Stimulated activated CD8-positive, alpha-beta memory T cell treated with anti-CD3 and anti-CD28 coated beads, Interleukin-4, amount 100 ng/mL, for 48 hours (primary cell): Measurements from ENCODE around the gene ZIC3.
"Not testable (repeated sequence)": the region's sequence is repeated elsewhere in the genome, so short reads cannot be mapped to it uniquely, and the experiment has no call there.

Source experiments
- DNase-seq: peaks from one replicate; pipeline ENCODE4 v3.0.0-alpha.2; 2020

ZIC3 gene

GRCh38 chrX:137565921-137566745 lies at the start of gene ZIC3:
TSS of gene ZIC3 (plus strand) at chrX:137566127. CDS start at chrX:137566692, 565 bp downstream.
- peak; percentile 37 for DNase-seq

GRCh38 chrX:137519459-137519858 lies 46.5 kb upstream of the ZIC3 start:
- no peak for DNase-seq

- DNase-seq: no peak
These were observed 19.9 kb upstream of the ZIC3 start for GRCh38 chrX:137545711-137546651.

GRCh38 chrX:137547291-137547690 lies 18.6 kb upstream of the ZIC3 start:
- DNase-seq: no peak

GRCh38 chrX:137548261-137548660 lies 17.7 kb upstream of the ZIC3 start:
- DNase-seq: no peak

GRCh38 chrX:137549073-137549472 lies 16.9 kb upstream of the ZIC3 start:
- no peak for DNase-seq

GRCh38 chrX:137549851-137550664 lies 15.9 kb upstream of the ZIC3 start:
- no peak for DNase-seq

- no peak for DNase-seq
These were observed 15.2 kb upstream of the ZIC3 start for GRCh38 chrX:137550665-137551261.

- not testable (repeated sequence) for DNase-seq
These were observed 13.8 kb upstream of the ZIC3 start for GRCh38 chrX:137552098-137552497.

GRCh38 chrX:137562096-137562495 lies 3.8 kb upstream of the ZIC3 start:
- DNase-seq: no peak

- no peak for DNase-seq
These were observed 2.0 kb upstream of the ZIC3 start for GRCh38 chrX:137563681-137564651.

GRCh38 chrX:137565318-137565904 lies 516 bp upstream of the ZIC3 start:
- no peak for DNase-seq

- DNase-seq: no peak
These were observed 1.1 kb downstream of the ZIC3 start for GRCh38 chrX:137566746-137567679.

GRCh38 chrX:137567682-137568232 lies 1.8 kb downstream of the ZIC3 start:
- DNase-seq: no peak

- DNase-seq: no peak
These were observed 3.0 kb downstream of the ZIC3 start for GRCh38 chrX:137568741-137569469.

GRCh38 chrX:137569470-137569891 lies 3.6 kb downstream of the ZIC3 start:
- no peak for DNase-seq

GRCh38 chrX:137573324-137574101 lies 7.6 kb downstream of the ZIC3 start:
- DNase-seq: no peak
